Kidney epithelial cell (primary cell): ENCODE measurements around the gene MAGI1. TPM values are rescaled to one million over a fixed set of nuclear protein-coding genes. Genes with fewer than 3 reads are reported as not detected.

ENCODE experiments used
- DNase-seq: peaks from one replicate; pipeline ENCODE4 v3.0.0-alpha.2; 2010; ENCODE audit warnings: low read depth
- H3K27me3 ChIP-seq: 2 replicates; pipeline ENCODE4 v1.6.0; 2011; ENCODE audit warnings: low read length; ENCODE audit not compliant: control insufficient read depth, insufficient read depth
- H3K36me3 ChIP-seq: 2 replicates; pipeline ENCODE4 v1.5.1; 2011; ENCODE audit warnings: low read length; ENCODE audit not compliant: control insufficient read depth, insufficient read depth
- H3K4me3 ChIP-seq: 2 replicates; pipeline ENCODE4 v1.5.1; 2011; ENCODE audit warnings: low read depth, mild to moderate bottlenecking, control low read depth, low read length
- CTCF ChIP-seq: IDR thresholded peaks from 2 replicates; pipeline ENCODE4 v1.5.1; 2011; ENCODE audit warnings: mild to moderate bottlenecking, moderate library complexity, low read length, control low read depth, inconsistent platforms; ENCODE audit not compliant: insufficient read depth, poor library complexity, severe bottlenecking
- total RNA-seq: library from RNA; depleted of rRNA; stranded (reverse); fragments of >200 nt; gene quantifications from 2 replicates; pipeline ENCODE4 v1.2.3, GENCODE V29; 2015

The MAGI1 gene
- total RNA-seq, 1 donor from 2014 or later: 15.8 TPM

- DNase-seq: no peak
- no peak overlapping the region for H3K4me3 ChIP-seq
- H3K27me3 ChIP-seq: no peaks in the 10 kb centered on the region
- TF ChIP-seq CTCF: no peak
- H3K36me3 ChIP-seq: no peaks in the 10 kb centered on the region
These were observed 28.4 kb upstream of the MAGI1 start for GRCh38 chr3:66066963-66067617.

GRCh38 chr3:66055289-66055688, 16.6 kb upstream of the MAGI1 start:
- no peak for DNase-seq
- no peak for TF ChIP-seq CTCF
- no peaks in the 10 kb centered on the region for H3K27me3 ChIP-seq
- no peaks in the 10 kb centered on the region for H3K36me3 ChIP-seq
- no peak overlapping the region for H3K4me3 ChIP-seq

GRCh38 chr3:66053550-66054094, 14.9 kb upstream of the MAGI1 start:
- H3K27me3 ChIP-seq: no peaks in the 10 kb centered on the region
- H3K4me3 ChIP-seq: no peak overlapping the region
- no peak for TF ChIP-seq CTCF
- DNase-seq: no peak
- H3K36me3 ChIP-seq: no peaks in the 10 kb centered on the region

GRCh38 chr3:66052721-66053549, 14.2 kb upstream of the MAGI1 start:
- H3K36me3 ChIP-seq: no peaks in the 10 kb centered on the region
- H3K4me3 ChIP-seq: no peak overlapping the region
- H3K27me3 ChIP-seq: no peaks in the 10 kb centered on the region
- DNase-seq: no peak
- TF ChIP-seq CTCF: no peak

- Histone ChIP-seq H3K4me3 (no peak overlapping the region), H3K27me3 (no peaks in the 10 kb centered on the region), H3K36me3 (no peaks in the 10 kb centered on the region)
- DNase-seq: no peak
- no peak for TF ChIP-seq CTCF
These were observed 12.1 kb upstream of the MAGI1 start for GRCh38 chr3:66050821-66051220.
